HepG2 (cell line): ENCODE results near the gene PEAK3. TPM values are rescaled to one million over a fixed set of nuclear protein-coding genes. Genes with fewer than 3 reads are reported as not detected.
A peak's percentile ranks its signal among the peaks of the same experiment; 100 is the strongest.

Experiments
- ARID5B ChIP-seq: IDR thresholded peaks from 2 replicates; pipeline ENCODE4 v1.4.0; 2020; ENCODE audit warnings: mild to moderate bottlenecking, missing genetic modification reagents
- CSRNP1 ChIP-seq: sonication (generic); formaldehyde crosslinking; IDR thresholded peaks from 2 replicates; pipeline ENCODE4 v1.8.1; 2023; ENCODE audit warnings: mild to moderate bottlenecking, missing genetic modification reagents
- DBP ChIP-seq: sonication (generic); formaldehyde crosslinking; IDR thresholded peaks from 2 replicates; pipeline ENCODE4 v1.4.0; 2020; ENCODE audit warnings: missing genetic modification reagents; ENCODE audit errors: not compliant biosample characterization
- ETS1 ChIP-seq: sonication (generic); formaldehyde crosslinking; IDR thresholded peaks from 2 replicates; pipeline ENCODE4 v1.4.0; 2020; ENCODE audit warnings: missing genetic modification reagents
- HDAC1 ChIP-seq: sonication (generic); formaldehyde crosslinking; IDR thresholded peaks from 2 replicates; pipeline ENCODE4 v1.5.1; 2020; ENCODE audit warnings: mild to moderate bottlenecking, missing genetic modification reagents
- MED1 ChIP-seq: sonication (generic); formaldehyde crosslinking; IDR thresholded peaks from 2 replicates; pipeline ENCODE4 v1.4.0; 2020; ENCODE audit warnings: missing genetic modification reagents
- MED13 ChIP-seq: sonication (generic); formaldehyde crosslinking; IDR thresholded peaks from 2 replicates; pipeline ENCODE4 v1.5.0; 2020; ENCODE audit warnings: missing genetic modification reagents
- PCBP1 ChIP-seq: fragments of 200-400 bp; formaldehyde crosslinking; IDR thresholded peaks from 2 replicates; pipeline ENCODE4 v1.6.1; 2017; ENCODE audit warnings: mild to moderate bottlenecking, low read depth, low read length, borderline replicate concordance
- SAP130 ChIP-seq: IDR thresholded peaks from 2 replicates; pipeline ENCODE4 v1.6.1; 2016; ENCODE audit warnings: low read depth
- ZFP41 ChIP-seq: sonication (generic); formaldehyde crosslinking; IDR thresholded peaks from 2 replicates; pipeline ENCODE4 v1.4.0; 2020; ENCODE audit warnings: mild to moderate bottlenecking, missing genetic modification reagents, borderline replicate concordance
- ZNF18 ChIP-seq: sonication (generic); formaldehyde crosslinking; IDR thresholded peaks from 2 replicates; pipeline ENCODE4 v1.8.0; 2022; ENCODE audit warnings: mild to moderate bottlenecking, missing genetic modification reagents; ENCODE audit not compliant: insufficient replicate concordance
- ZNF263 ChIP-seq: sonication (generic); formaldehyde crosslinking; IDR thresholded peaks from 2 replicates; pipeline ENCODE4 v1.4.0; 2020; ENCODE audit warnings: missing genetic modification reagents
- ZNF33A ChIP-seq: sonication (generic); formaldehyde crosslinking; IDR thresholded peaks from 2 replicates; pipeline ENCODE4 v1.5.1; 2020; ENCODE audit warnings: missing genetic modification reagents, mild to moderate bottlenecking, moderate library complexity, borderline replicate concordance
- ZNF766 ChIP-seq: sonication (generic); formaldehyde crosslinking; IDR thresholded peaks from 2 replicates; pipeline ENCODE4 v1.5.0; 2020; ENCODE audit warnings: missing genetic modification reagents, borderline replicate concordance
- ZSCAN20 ChIP-seq: sonication (generic); formaldehyde crosslinking; IDR thresholded peaks from 2 replicates; pipeline ENCODE4 v1.4.0; 2020; ENCODE audit warnings: missing genetic modification reagents, mild to moderate bottlenecking, borderline replicate concordance
- ZXDC ChIP-seq: sonication (generic); formaldehyde crosslinking; IDR thresholded peaks from 2 replicates; pipeline ENCODE4 v1.5.0; 2020; ENCODE audit warnings: mild to moderate bottlenecking, missing genetic modification reagents
- polyA plus RNA-seq, 8 experiments: library from polyadenylated mRNA; depleted of rRNA in 3 of 8; stranded (reverse) in 7 of 8; unstranded in 1 of 8; fragments of >200 nt; fragmentation: Illumina TruSeq in 4 of 8; extraction: Trizol in 4 of 8; gene quantifications; 2 replicates each; pipeline versions ENCODE4 v1.2.1 to v1.2.3, GENCODE V29; 2011 to 2016; ENCODE audit warnings: low read depth in 4 of 8, missing spikeins in 1 of 8, mixed read lengths in 1 of 8; ENCODE audit not compliant: insufficient read depth in 1 of 8
- total RNA-seq, 5 experiments: library from RNA; depleted of rRNA; stranded (reverse); fragments of >200 nt; fragmentation: Illumina TruSeq; extraction: Trizol; gene quantifications; 2 replicates each; pipeline ENCODE4 v1.2.3, GENCODE V29; 2016; ENCODE audit warnings: low read depth in 1 of 5

Gene PEAK3
- total and polyA plus RNA-seq, 2 of the 13 experiments (the other 11 are each of a cell fraction or from before 2014, with no cell fraction given), result not detected

GRCh38 chr19:2252797-2253105, 29.2 kb downstream of the PEAK3 start (continued):
- TF ChIP-seq DBP, result peak; percentile 26
- TF ChIP-seq ZFP41 (CRISPR knock-in tag), result peak; percentile 82; the same call in 1 of the 2 replicates
- TF ChIP-seq ZSCAN20 (CRISPR knock-in tag), result peak; percentile 98; the same call in 1 of the 2 replicates
- TF ChIP-seq CSRNP1 (CRISPR knock-in tag), result no peak
- TF ChIP-seq MED1 (CRISPR knock-in tag), result peak; percentile 59; the same call in 1 of the 2 replicates
- TF ChIP-seq ARID5B, result no peak
- TF ChIP-seq ZXDC (CRISPR knock-in tag), result 0 out of 2 replicates have a peak, but pooled peaks have one; percentile 33
- no peak for TF ChIP-seq ZNF33A (CRISPR knock-in tag)
- TF ChIP-seq MED13 (CRISPR knock-in tag), result peak; percentile 49; the same call in 1 of the 2 replicates
- peak; percentile 90; the same call in 1 of the 2 replicates for TF ChIP-seq ETS1 (CRISPR knock-in tag)
- no peak for TF ChIP-seq SAP130 (CRISPR knock-in tag)
- TF ChIP-seq ZNF766 (CRISPR knock-in tag), result peak; percentile 63; the same call in 1 of the 2 replicates
- TF ChIP-seq ZNF18 (CRISPR knock-in tag), result peak; percentile 28
- 0 out of 2 replicates have a peak, but pooled peaks have one; percentile 9 for TF ChIP-seq PCBP1
- TF ChIP-seq ZNF263 (CRISPR knock-in tag), result peak; percentile 42; the same call in 1 of the 2 replicates
- peak; percentile 19; the same call in 1 of the 2 replicates for TF ChIP-seq HDAC1 (CRISPR knock-in tag)
